Fibroblast of skin of back (primary cell): Measurements from ENCODE around the gene FAM217A.

Experiments used
- DNase-seq: peaks from one replicate; pipeline ENCODE4 v3.0.0-alpha.2; 2013

FAM217A gene

GRCh38 chr6:4021854-4022695, 56.9 kb downstream of the FAM217A start:
- no peak for DNase-seq

GRCh38 chr6:4021133-4021853, 57.6 kb downstream of the FAM217A start:
- peak; percentile 98 for DNase-seq

GRCh38 chr6:4020822-4021132, 58.2 kb downstream of the FAM217A start:
- no peak for DNase-seq

DNA sequence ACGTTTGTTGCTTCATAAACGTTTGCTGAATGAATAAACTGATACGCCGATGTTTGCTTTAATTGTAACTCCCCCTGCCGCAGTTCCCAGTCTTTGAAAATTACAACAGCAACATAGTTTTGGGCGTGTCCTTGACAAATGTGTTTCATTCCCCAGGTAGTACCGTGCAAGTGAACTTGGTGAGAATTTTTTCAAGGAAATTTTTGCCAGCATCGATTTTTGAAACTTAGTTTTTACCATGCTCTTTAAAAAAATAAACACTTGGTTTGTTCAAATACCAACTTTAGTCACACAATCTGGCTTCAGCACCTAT, 60.1 kb downstream of the FAM217A start:
- DNase-seq, result no peak
